Measurements from ENCODE around the gene HS6ST2. TPM values are rescaled to one million over a fixed set of nuclear protein-coding genes. Genes with fewer than 3 reads are reported as not detected.

Gene HS6ST2
- total RNA-seq, 1 donor, result under 0.01 TPM

- DNase-seq (ENCODE audit: low read depth), result no peak
- TF ChIP-seq CTCF (IDR thresholded peaks at IDR 0.05; ENCODE audit: insufficient read depth, low read length), result no peak
- H3K4me3 ChIP-seq (ENCODE audit: low read depth, low read length), result no peak overlapping the region
Measured at GRCh38 chrX:132750331-132751062, 207.9 kb downstream of the HS6ST2 start.

GRCh38 chrX:132749406-132749805, 209.0 kb downstream of the HS6ST2 start:
- TF ChIP-seq CTCF (IDR thresholded peaks at IDR 0.05; ENCODE audit: insufficient read depth, low read length), result no peak
- DNase-seq (ENCODE audit: low read depth), result no peak
- no peak overlapping the region for H3K4me3 ChIP-seq (ENCODE audit: low read depth, low read length)

GRCh38 chrX:132748909-132749308, 209.5 kb downstream of the HS6ST2 start:
- no peak overlapping the region for H3K4me3 ChIP-seq (ENCODE audit: low read depth, low read length)
- no peak for TF ChIP-seq CTCF (IDR thresholded peaks at IDR 0.05; ENCODE audit: insufficient read depth, low read length)
- DNase-seq (ENCODE audit: low read depth), result no peak

- TF ChIP-seq CTCF (IDR thresholded peaks at IDR 0.05; ENCODE audit: insufficient read depth, low read length), result no peak
- no peak for DNase-seq (ENCODE audit: low read depth)
- H3K4me3 ChIP-seq (ENCODE audit: low read depth, low read length), result no peak overlapping the region
Measured at GRCh38 chrX:132748268-132748667, 210.2 kb downstream of the HS6ST2 start.

- no peak for TF ChIP-seq CTCF (IDR thresholded peaks at IDR 0.05; ENCODE audit: insufficient read depth, low read length)
- DNase-seq (ENCODE audit: low read depth), result no peak
- H3K4me3 ChIP-seq (ENCODE audit: low read depth, low read length), result no peak overlapping the region
Measured at GRCh38 chrX:132745593-132745992, 212.8 kb downstream of the HS6ST2 start.

- no peak for DNase-seq (ENCODE audit: low read depth)
- no peak for TF ChIP-seq CTCF (IDR thresholded peaks at IDR 0.05; ENCODE audit: insufficient read depth, low read length)
- no peak overlapping the region for H3K4me3 ChIP-seq (ENCODE audit: low read depth, low read length)
Measured at GRCh38 chrX:132744470-132744869, 214.0 kb downstream of the HS6ST2 start.

GRCh38 chrX:132743086-132743485, 215.3 kb downstream of the HS6ST2 start:
- DNase-seq (ENCODE audit: low read depth), result no peak
- no peak overlapping the region for H3K4me3 ChIP-seq (ENCODE audit: low read depth, low read length)
- no peak for TF ChIP-seq CTCF (IDR thresholded peaks at IDR 0.05; ENCODE audit: insufficient read depth, low read length)

Measured in fibroblast of the aortic adventitia (primary cell).